GM20000 (cell line): Measurements from ENCODE around the gene RAVER1.

ENCODE experiments used
- DNase-seq: peaks from one replicate; pipeline ENCODE4 v3.0.0; 2012; ENCODE audit warnings: low spot score
- TF ChIP-seq, protein P1 (sequence below): IDR thresholded peaks from 2 replicates; pipeline ENCODE4 v1.5.1; 2012; ENCODE audit warnings: mild to moderate bottlenecking, control low read depth; ENCODE audit errors: extremely low read depth, missing control alignments

Gene RAVER1

DNA sequence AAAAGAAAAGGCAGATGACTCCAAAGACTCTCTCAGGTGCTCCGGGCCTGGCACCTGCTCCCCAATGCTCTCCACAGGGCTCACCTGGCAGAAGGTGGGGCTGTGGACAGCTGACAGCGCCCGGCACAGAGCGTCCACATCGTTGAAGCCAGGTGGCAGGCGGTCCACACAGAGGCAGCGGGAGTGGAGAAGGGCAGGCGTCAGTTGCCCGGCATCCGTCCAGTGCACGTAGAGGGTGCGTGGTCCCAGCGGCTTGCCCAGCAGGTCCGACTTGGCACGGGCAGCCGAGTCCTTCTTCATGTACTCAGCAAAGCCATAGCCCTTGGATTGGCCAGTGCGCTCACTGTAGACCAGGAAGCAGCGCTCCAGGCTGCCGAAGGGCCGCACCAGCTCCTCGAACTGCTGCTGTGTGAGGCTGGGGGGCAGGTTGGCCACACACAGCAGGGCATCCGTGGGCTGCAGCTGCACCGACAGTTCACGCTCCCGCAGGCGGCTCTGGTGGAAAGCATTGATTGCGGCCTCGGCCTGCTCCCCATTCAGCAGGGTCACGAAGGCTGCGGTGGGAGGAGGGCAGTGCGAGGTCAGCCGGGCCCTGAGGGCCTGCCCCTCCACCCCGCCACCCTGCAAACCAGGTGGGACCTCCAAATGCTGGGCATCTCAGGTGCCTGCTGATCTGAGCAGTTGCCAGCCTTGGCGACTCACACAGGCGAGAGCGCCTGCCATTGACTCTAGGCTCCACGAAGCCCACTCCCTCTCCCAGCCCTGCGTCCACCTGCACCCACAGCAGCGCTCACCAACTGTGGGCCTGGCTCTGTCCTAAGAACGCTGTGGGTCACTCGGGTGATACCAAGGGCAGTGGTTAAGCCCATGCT lies 4.5 kb downstream of the RAVER1 start:
- TF ChIP-seq, protein P1, sequence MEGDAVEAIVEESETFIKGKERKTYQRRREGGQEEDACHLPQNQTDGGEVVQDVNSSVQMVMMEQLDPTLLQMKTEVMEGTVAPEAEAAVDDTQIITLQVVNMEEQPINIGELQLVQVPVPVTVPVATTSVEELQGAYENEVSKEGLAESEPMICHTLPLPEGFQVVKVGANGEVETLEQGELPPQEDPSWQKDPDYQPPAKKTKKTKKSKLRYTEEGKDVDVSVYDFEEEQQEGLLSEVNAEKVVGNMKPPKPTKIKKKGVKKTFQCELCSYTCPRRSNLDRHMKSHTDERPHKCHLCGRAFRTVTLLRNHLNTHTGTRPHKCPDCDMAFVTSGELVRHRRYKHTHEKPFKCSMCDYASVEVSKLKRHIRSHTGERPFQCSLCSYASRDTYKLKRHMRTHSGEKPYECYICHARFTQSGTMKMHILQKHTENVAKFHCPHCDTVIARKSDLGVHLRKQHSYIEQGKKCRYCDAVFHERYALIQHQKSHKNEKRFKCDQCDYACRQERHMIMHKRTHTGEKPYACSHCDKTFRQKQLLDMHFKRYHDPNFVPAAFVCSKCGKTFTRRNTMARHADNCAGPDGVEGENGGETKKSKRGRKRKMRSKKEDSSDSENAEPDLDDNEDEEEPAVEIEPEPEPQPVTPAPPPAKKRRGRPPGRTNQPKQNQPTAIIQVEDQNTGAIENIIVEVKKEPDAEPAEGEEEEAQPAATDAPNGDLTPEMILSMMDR, result no peak
- DNase-seq, result no peak

DNA sequence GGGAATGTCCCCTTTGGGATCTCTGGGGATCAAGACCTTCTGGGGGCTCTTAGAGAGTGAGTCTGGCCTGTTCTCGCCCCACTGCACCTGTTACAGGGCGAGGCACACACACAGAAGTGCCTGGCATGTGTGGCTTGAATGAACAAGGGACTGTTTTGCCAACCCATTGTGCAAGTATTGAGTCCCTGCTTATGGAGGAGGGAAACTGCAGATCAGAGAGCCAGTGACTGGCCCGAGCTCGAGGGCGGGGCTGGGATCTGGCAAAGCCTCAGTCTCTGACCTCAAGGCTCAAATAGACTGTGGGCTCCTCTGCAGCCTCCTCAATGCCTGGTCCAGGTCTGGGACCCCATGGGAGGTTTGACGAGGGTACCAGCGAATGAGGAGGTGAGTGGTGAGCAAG lies 5.5 kb downstream of the RAVER1 start:
- no peak for DNase-seq
- TF ChIP-seq, protein P1, result no peak

DNA sequence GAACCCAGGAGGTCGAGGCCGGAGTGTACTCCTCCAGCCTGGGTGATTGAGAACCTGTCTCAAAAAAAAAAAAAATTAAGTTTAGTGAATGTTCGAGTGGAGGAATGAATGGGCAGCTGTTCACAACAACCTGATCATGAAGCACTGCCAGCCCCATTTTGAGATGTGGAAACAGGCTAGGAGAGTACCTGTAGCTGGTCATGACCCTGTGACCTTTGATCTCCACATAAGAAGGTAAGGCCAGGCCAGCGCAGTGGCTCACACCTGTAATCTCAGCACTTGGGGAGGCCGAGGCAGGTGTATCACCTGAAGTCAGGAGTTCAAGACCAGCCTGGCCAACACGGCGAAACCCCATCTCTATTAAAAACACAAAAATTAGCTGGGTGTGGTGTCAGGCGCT lies 7.6 kb downstream of the RAVER1 start:
- DNase-seq, result no peak
- TF ChIP-seq, protein P1, result no peak

DNA sequence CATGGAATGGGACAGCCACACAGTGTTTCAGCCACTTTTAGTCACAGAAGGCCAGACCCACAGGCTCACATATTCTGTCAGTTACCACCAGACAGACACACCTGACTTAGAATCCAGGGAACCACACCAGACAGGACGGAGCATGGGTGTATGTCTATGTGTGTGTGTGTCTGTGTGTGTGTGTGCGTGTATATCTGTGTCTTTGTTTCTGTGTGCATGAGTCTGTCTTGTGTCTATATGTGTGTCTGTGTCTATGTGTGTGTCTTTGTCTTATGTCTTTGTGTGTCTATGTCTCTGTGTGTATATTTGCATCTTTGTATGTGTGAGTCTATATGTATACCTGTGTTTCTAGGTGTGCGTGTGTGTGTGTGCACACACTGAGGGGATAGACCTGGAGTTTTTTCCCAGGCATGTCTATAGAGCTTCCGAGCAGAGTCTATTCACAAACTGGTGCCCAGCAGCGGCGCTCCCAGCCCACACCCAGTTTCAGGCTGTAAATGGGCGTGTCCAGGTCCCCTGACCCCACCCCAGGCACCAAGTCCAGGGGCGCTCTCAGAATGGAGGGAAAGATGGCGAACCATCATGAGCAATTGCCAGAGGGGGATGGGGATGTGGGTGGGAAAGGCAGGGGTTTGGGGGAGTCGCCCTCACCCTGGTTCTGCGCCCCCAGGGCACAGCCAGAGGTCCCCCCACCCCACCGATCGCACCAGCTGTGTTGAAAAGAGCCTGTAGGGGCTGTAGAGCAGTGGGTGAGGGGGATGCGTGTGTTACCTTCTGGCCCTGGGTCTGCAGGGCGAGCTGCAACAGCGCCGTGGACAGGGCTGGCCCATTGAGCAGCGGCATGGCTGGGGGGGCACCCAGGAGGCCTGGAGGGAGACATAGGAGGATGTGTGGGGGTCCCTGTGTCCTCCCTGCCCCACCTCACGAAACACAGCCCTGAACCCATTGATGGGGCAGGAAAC lies 11.2 kb downstream of the RAVER1 start:
- DNase-seq, result no peak
- TF ChIP-seq, protein P1, result no peak

DNA sequence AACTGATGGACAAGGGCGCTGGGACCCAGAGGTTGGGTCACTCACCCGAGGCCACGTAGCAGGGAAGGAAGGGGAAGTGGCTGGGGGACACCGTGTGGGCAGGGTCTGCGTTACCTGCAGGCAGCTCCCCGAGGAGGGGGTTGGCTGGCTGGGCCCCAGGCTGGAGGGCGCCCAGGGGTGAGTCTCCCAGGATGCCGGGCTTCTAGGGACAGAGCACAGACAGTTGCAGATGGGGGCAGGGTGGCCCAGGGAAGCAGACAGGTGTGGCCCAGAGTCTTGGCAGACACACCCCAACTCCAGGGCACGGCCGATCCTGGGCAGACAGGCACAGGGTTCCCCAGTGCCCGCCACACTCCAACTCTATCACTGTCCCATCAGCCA lies 11.9 kb downstream of the RAVER1 start:
- TF ChIP-seq, protein P1, result no peak
- no peak for DNase-seq

DNA sequence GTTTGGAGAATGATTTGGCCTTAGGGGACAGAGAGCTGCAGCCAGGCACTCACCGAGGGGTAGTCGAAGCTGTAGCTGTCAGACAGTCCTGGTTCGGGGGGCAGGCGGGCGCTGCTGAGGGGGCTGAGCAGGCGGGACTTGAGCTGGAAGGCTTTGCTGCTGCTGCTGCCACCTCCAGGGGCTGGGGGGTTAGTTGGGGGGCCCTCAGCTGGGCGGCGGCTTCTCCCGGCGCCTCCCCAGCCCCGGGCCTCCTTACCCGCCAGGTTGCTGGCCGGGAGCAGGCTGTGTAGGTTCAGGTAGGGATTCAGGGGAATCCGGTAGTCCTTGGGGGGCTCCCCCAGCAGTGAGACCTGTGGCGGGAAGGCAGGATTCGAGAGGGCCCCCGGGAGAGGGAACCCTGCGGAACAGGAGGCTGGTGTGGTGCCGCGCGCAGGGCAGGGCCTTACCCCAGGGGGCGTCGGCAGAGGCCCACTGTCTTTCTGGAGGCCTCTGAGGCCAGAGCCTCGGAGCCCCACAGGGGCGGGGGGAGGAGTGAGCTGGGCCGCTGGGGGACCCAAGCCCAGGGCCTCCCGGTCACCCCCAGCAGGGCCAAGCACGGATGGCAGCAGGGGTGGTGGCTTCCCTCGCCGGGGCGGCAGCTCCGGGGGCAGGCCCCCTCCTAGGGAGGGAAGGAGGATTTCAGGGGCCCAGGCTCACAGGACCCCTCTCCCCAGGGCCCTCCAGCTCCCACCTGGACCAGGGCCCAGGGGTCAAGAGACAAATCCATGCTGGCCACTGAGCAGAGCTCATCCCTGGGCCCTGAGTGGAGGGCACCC lies 12.5 kb downstream of the RAVER1 start:
- TF ChIP-seq, protein P1, result no peak
- no peak for DNase-seq
